ENCODE results near the gene CHRNA4. TPM values are rescaled to one million over a fixed set of nuclear protein-coding genes. Genes with fewer than 3 reads are reported as not detected.

CHRNA4 gene
- total and polyA plus RNA-seq, 2 of the 4 experiments (the other 2 are of a cell fraction) = not detected

DNA sequence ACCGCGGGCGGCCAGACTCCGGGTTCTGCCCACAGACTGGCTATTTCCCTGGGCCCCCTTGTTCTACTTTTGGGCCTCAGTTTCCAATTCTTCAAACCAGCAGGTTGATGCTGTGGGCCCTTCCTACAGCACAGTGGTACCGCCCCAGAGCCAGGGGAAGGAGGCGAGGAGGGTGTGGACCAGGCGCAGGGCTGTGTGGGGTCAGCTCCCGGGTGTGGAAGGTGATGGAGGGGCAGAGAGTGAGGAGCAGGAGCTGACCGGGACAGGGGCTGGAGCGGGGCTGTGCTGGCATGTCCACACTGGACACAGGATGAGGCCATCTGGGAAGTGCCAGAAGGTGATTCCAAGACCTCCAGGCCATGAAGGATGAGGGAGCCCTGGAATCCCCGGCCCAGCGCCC is 35.2 kb upstream of the CHRNA4 start:
- Histone ChIP-seq H3K4me2 (ENCODE audit: low read depth, low read length) (no peak overlapping the region), H3K4ac (ENCODE audit: low read depth, low read length) (no peak overlapping the region), H4K91ac (ENCODE audit: insufficient read depth, low read depth, low read length) (no peak overlapping the region), H2AK5ac (ENCODE audit: low read depth, low read length) (no peak overlapping the region), H3K4me1 (ENCODE audit: control insufficient read depth, insufficient read depth, low read length) (peaks cover 2% of the 10 kb centered on the region; the same call in 1 of the 2 replicates), H3K9me3 (ENCODE audit: control insufficient read depth, insufficient read depth, low read length) (peaks cover 4% of the 10 kb centered on the region), H2AK9ac (replicated peaks; ENCODE audit: low read depth, low read length, poor library complexity) (no peak overlapping the region), H3K9ac (ENCODE audit: low read depth, low read length) (no peak overlapping the region), H3K14ac (replicated peaks; ENCODE audit: low read depth, low read length) (no peak overlapping the region), H4K8ac (ENCODE audit: low read depth in 2 of 2, low read length in 2 of 2) (no peak overlapping the region), H3K18ac (ENCODE audit: low read depth, low read length) (no peak overlapping the region), H3K36me3 (ENCODE audit: control insufficient read depth, insufficient read depth, low read length) (no peaks in the 10 kb centered on the region), H2AFZ (replicated peaks; ENCODE audit: low read length, poor library complexity) (no peak overlapping the region), H2BK5ac (ENCODE audit: low read depth, low read length, poor library complexity, severe bottlenecking) (no peak overlapping the region), H2BK15ac (ENCODE audit: low read depth, low read length) (no peak overlapping the region), H3K23ac (ENCODE audit: low read depth, low read length) (no peak overlapping the region), H4K20me1 (ENCODE audit: insufficient read depth, low read length) (no peaks in the 10 kb centered on the region), H2BK20ac (ENCODE audit: low read depth, low read length) (no peak overlapping the region), H3K27ac (ENCODE audit: insufficient read depth, low read length) (no peak overlapping the region), H3K27me3 (ENCODE audit: control insufficient read depth, insufficient read depth, low read length) (peaks cover 22% of the 10 kb centered on the region), H3K4me3 (ENCODE audit: insufficient read depth, low read depth, low read length) (no peak overlapping the region), H2BK120ac (ENCODE audit: low read depth, low read length) (no peak overlapping the region), H3K56ac (ENCODE audit: extremely low read depth, insufficient read depth, low read length) (no peak overlapping the region), H4K5ac (ENCODE audit: low read depth, low read length) (no peak overlapping the region), H3K79me1 (ENCODE audit: low read depth in 1 of 2, low read length in 2 of 2) (no peaks in the 10 kb centered on the region), H3K9me1 (ENCODE audit: insufficient read depth, low read length) (no peaks in the 10 kb centered on the region)
- in situ Hi-C loops (cut with MboI; ENCODE audit: low sequenced_read_pairs) (no loop called here), dilution Hi-C loops (cut with HindIII; ENCODE audit: low sequenced_read_pairs, unreplicated experiment) (no loop called here), intact Hi-C loops (cut with micrococcal nuclease) (no loop called here)
- TF ChIP-seq SMC3 (IDR thresholded peaks at IDR 0.05; ENCODE audit: low read depth, low read length) = no peak
- no peak for TF ChIP-seq RAD21 (IDR thresholded peaks at IDR 0.05; ENCODE audit: low read length)
- no peak for TF ChIP-seq FOS (IDR thresholded peaks at IDR 0.05; ENCODE audit: low read depth, low read length)
- no peak for TF ChIP-seq MXI1 (IDR thresholded peaks at IDR 0.05; ENCODE audit: borderline replicate concordance, low read depth, low read length)
- no peak for TF ChIP-seq BHLHE40 (IDR thresholded peaks at IDR 0.05; ENCODE audit: low read depth, low read length)
- TF ChIP-seq, protein P1, sequence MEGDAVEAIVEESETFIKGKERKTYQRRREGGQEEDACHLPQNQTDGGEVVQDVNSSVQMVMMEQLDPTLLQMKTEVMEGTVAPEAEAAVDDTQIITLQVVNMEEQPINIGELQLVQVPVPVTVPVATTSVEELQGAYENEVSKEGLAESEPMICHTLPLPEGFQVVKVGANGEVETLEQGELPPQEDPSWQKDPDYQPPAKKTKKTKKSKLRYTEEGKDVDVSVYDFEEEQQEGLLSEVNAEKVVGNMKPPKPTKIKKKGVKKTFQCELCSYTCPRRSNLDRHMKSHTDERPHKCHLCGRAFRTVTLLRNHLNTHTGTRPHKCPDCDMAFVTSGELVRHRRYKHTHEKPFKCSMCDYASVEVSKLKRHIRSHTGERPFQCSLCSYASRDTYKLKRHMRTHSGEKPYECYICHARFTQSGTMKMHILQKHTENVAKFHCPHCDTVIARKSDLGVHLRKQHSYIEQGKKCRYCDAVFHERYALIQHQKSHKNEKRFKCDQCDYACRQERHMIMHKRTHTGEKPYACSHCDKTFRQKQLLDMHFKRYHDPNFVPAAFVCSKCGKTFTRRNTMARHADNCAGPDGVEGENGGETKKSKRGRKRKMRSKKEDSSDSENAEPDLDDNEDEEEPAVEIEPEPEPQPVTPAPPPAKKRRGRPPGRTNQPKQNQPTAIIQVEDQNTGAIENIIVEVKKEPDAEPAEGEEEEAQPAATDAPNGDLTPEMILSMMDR (conservative IDR thresholded peaks at IDR 0.05; ENCODE audit: low read depth, low read length) = no peak
- no peak for TF ChIP-seq USF2 (IDR thresholded peaks at IDR 0.05; ENCODE audit: low read depth, low read length)
- no peak for TF ChIP-seq MAZ (IDR thresholded peaks at IDR 0.05; ENCODE audit: borderline replicate concordance, low read depth, low read length)
- TF ChIP-seq POLR2A (IDR thresholded peaks at IDR 0.05; ENCODE audit: low read depth, low read length) = no peak
- no peak for TF ChIP-seq RCOR1 (IDR thresholded peaks at IDR 0.05; ENCODE audit: insufficient replicate concordance, low read length)
- no peak for TF ChIP-seq CHD1 (IDR thresholded peaks at IDR 0.05; ENCODE audit: low read depth, low read length)
- TF ChIP-seq NFE2L2 (IDR thresholded peaks at IDR 0.05; ENCODE audit: low read depth, low read length) = no peak
- no peak for TF ChIP-seq MAFK (IDR thresholded peaks at IDR 0.05; ENCODE audit: low read depth, low read length)
- no peak for TF ChIP-seq ELK1 (IDR thresholded peaks at IDR 0.05; ENCODE audit: borderline replicate concordance, low read depth, low read length)
- ATAC-seq (ENCODE audit: low read depth) (no peak), DNase-seq (no peak)
- WGBS, 2 experiments (ENCODE audit: extremely low coverage in 2 of 2, insufficient read length in 1 of 2) = 68% methylated on average over 5 of the region's 12 CpGs; no CpG with 5 or more reads in 1 of the 2 experiments
- ChIA-PET CTCF (no interaction called here), POLR2A (ENCODE audit: unreplicated experiment) (no interaction called here)
- no TSS peak for BruUV-seq (replicated peaks)
